Epidermal melanocyte (primary cell): ENCODE measurements around the gene NELL1.
"Not testable (repeated sequence)": the region's sequence is repeated elsewhere in the genome, so short reads cannot be mapped to it uniquely, and the experiment has no call there.

Experiments
- DNase-seq: peaks from one replicate; pipeline ENCODE4 v3.0.0; 2011; ENCODE audit warnings: low spot score; ENCODE audit not compliant: insufficient read length

NELL1 gene

DNA sequence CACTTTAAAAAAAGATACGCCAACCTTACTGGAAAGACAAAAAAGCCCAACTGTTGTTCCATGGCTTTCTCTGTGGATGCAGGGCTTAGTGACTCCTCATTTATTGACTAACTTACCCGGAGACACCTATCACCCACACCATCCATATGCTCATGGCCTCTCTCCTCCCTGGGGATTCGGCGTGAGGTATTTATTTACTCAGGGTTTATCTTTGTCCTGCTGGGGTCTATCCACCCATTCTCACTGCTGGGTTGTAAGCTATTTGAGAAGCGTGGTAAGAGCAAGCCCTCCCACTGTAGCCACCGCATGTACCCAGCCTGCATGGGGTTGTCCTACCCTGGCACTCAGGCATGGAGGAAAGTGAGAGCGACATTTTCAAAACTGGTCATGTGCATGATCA lies 93.6 kb downstream of the NELL1 start:
- no peak for DNase-seq

DNA sequence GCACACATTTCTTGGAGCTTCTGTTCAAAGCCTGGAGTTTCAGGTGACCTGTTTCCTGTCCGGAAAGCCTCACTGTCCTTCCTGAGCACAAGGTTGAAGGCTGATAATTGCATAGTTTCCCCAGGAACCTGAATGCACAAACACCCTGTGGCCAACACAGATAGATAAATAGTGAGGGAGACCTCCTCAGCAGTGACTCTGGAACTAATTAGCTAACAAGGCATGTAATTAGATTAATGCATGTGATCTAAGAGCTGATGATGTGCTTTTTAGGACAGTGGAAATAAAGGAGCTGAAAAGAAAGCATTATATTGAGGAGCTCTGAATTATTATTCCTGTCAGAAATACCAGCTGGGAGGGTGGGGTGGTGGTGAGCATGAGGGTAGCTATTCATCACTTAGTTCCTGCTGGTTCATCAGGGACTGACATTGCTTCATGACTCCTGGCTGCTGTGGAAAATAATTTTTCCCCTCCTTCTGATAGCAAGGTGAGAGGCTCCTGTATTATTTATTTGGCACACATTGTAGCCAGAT lies 101.1 kb downstream of the NELL1 start:
- DNase-seq, result peak; percentile 63

GRCh38 chr11:20771026-20771425 lies 101.6 kb downstream of the NELL1 start:
- no peak for DNase-seq

GRCh38 chr11:20771681-20772080 lies 102.3 kb downstream of the NELL1 start:
- no peak for DNase-seq

DNA sequence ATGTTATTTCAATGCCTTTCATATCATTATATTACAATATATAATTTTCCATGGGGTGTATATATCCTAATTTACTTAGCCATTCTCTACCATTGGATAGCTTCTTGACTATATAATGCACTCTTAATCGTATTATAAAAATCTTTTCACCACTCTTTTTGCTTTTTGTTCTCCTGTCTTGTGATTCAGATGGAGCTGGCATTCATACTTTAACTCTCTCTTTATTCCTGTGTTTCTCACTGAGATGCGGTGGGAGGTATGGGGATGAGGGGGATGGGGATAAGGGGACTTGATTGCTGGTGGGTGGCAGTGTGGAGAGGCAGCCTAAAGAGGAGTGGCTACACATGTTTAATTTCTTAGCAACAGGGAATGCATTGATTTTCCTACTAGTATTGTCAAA lies 105.9 kb downstream of the NELL1 start:
- DNase-seq, result no peak

GRCh38 chr11:20782775-20783174 lies 113.4 kb downstream of the NELL1 start:
- DNase-seq, result no peak

DNA sequence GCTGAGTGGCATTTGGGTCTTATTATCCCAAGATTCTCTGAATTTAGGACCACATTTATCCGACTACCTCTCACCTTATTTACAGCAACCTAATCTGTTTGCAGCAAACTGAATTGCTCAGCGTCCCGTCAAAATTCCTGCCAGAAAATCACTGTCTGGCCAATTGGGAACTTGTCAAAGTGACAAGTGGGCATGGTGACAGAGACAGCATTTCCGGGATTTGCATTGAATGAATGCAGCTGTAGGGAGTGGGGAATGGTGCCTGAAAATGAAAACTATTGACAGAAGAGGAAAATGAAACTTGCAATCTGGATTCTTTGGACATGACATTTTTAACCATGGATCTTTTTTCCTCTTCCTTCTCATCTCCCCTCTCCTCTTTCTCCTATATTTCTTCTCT lies 113.8 kb downstream of the NELL1 start:
- no peak for DNase-seq

DNA sequence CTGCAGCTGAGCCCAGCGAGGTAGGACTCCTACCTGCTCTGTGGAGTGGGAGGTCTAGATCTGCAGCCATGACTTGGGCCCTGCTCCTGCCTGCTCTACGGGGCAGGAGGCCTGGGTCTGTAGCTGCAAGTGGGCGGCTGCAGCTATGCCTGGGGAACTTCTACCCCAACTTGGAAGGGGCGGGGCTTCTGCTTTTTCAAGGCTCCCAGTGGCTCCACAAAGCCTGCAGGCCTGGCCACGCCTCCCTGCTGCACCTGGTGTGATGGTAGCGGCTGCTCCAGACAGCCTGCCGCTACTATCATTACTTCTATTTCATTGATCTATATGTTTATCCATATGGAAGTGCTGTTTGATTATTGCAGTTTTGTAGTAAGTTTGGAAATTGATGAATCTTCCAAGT lies 121.2 kb downstream of the NELL1 start:
- no peak for DNase-seq

GRCh38 chr11:20795005-20795404 lies 125.6 kb downstream of the NELL1 start:
- no peak for DNase-seq

DNA sequence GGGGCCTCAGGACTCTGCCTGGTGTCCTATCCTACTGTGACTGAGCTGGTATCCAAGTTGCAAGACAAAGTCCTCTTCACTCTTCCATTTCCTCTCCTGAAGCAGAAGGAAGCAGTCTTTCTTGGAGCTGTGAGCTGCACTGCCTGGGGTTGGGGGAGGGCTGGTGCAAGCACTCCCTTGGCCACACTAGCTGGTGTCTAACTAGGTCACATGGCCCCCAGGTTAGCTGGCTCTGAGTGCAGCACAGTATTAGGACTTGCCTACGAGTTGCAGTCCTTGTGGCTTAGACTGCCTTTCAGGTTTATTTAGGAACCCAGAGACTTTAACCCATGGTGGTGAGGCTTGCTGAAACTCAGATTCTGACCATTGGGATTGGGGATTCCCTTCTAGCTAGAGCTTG lies 138.9 kb downstream of the NELL1 start:
- DNase-seq, result no peak

DNA sequence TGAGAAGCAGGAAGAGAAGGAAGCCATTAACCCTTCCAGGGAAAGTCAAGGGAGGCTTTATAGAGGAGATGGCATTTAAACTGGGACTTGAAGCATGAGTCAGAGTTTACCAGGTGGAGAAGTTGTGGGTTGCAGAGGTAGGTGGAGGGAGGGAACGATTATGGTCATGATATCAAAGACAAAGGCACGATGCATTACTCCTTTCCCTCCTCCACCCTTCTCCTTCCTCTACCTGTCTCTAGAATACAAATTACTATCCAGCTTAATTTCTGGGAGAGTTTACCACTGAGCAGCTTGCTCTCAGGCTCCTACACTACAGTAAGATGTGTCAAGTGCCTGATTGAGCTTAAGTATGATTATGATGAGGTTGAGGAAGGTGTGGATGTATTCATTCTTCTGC lies 151.7 kb downstream of the NELL1 start:
- no peak for DNase-seq

GRCh38 chr11:20821470-20821869 lies 152.1 kb downstream of the NELL1 start:
- no peak for DNase-seq

GRCh38 chr11:20824773-20825172 lies 155.4 kb downstream of the NELL1 start:
- no peak for DNase-seq

DNA sequence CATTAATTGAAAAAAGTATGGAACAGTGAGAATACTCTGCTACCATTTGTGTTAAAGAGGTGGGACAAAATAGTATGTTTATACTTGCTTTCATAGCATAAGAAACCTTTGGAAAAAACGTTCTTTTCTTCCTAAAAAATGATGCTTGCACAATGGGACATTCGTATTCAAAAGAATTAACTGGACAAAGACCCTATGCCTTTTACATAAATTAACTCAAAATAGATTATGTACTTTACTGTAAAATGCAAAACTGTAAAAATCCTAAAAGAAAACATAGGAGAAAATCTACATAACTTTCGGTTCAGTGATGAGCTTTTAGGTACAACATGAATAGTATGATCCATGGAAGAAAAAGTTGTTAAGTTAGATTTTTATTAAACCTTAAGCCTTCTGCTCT lies 166.2 kb downstream of the NELL1 start:
- DNase-seq, result no peak

GRCh38 chr11:20839231-20839630 lies 169.8 kb downstream of the NELL1 start:
- no peak for DNase-seq

- DNase-seq, result no peak
Observed at GRCh38 chr11:20840341-20840740, 171.0 kb downstream of the NELL1 start.

- DNase-seq, result no peak
Observed at GRCh38 chr11:20844216-20844615, 174.8 kb downstream of the NELL1 start.

DNA sequence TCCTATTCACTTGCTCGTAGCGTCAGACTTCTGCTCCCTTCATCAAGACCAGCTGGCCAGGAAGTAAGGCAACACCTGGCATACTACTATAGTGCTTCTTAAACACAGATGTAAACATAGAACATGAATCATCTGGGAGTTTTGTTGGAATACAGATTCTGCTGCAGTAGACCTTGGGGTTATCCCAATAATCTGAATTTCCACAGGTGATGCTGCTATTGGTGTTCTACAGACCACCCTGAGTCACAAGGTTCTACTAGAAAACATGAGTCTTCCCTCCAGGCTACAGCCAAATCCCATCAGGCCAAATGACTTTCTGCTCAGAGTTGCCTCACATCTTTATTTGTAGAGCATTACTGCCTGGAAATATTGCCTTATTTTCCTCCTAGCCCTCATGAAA lies 175.2 kb downstream of the NELL1 start:
- DNase-seq, result no peak

GRCh38 chr11:20854215-20854955 lies 185.0 kb downstream of the NELL1 start:
- no peak for DNase-seq

DNA sequence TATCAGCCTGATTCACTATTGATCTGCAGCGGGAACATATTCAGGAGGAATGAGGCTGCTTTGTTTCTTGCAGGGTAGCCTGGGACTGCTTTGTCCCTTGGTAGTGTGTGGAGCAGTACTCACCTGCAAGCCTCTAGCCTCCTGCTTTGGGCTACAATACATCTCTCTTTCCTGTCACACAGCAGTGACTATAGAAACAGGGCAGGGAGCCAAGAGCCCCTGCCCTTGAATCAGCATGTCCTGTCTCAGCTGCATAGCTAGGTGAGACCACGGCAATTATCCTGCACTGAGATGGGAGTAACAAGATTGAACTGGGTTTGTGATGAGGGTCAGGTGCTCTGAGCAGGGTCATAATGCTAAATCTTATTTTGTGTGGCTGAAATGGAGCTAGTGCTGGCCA lies 191.9 kb downstream of the NELL1 start:
- DNase-seq, result no peak

- not testable (repeated sequence) for DNase-seq
Observed at GRCh38 chr11:20862263-20862662, 192.9 kb downstream of the NELL1 start.

DNA sequence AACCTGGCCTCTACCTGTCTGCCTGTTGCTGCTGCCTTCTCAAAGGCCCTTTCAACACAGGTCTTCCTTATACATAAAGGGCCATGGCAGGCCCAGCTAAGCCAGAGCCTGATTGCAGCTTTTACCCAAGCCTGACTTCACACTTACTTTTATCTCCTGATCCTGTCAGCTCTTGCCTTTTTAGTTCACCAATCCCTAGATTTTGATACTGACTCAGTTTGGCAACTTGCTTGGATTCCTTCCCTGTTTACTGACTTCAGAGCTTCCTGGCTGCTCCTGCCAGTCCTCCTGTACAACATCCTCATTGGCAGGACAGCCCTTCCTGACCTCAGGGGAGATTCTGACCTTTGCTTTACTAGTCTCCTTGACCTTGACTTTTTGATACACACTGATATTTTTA lies 195.2 kb downstream of the NELL1 start:
- no peak for DNase-seq

GRCh38 chr11:20865161-20865560 lies 195.8 kb downstream of the NELL1 start:
- no peak for DNase-seq
